NB4 (cell line): ENCODE measurements around the gene MED22.

Experiments
- CTCF ChIP-seq: IDR thresholded peaks from one replicate; pipeline ENCODE4 v1.5.1; 2012; ENCODE audit warnings: low read depth, low read length
- POLR2A ChIP-seq: IDR thresholded peaks from 2 replicates; pipeline ENCODE4 v1.6.1; 2011; ENCODE audit warnings: mild to moderate bottlenecking; ENCODE audit not compliant: insufficient read length; ENCODE audit errors: extremely low read depth

- TF ChIP-seq CTCF = no peak
- no peak for TF ChIP-seq POLR2A
These were observed 20.0 kb downstream of the MED22 start for GRCh38 chr9:133327834-133328484.
